Muscle of back (tissue), 13 donors: ENCODE data around the gene M6PR. TPM values are rescaled to one million over a fixed set of nuclear protein-coding genes. Genes with fewer than 3 reads are reported as not detected.

Experiments used
- DNase-seq, 3 donors: peaks; one replicate each; pipeline versions ENCODE4 v3.0.0 to v3.0.0-alpha.2; 2013
- long read RNA-seq, 9 donors: transcript quantifications; one replicate each; lab custom pipeline, GENCODE V29; 2026
- polyA plus RNA-seq, 10 donors: library from polyadenylated mRNA; unstranded; fragments of 120-200 nt; gene quantifications; one replicate each; pipeline ENCODE4 v1.2.1, GENCODE V29; 2013; ENCODE audit not compliant: insufficient read length in 10 of 10

Gene M6PR
- polyA plus RNA-seq: 100 to 1,000 TPM in 9 of 10 donors, 10 to 100 TPM in 1; 92.6 to 120 (median 115) TPM
- long read RNA-seq, donor 1, transcript M6PR-201 (7 exons, 2,756 nt): major isoform, 7 of 14 reads
- long read RNA-seq, donor 1, partial matches to known transcripts: 6 of 14 reads
- long read RNA-seq, donor 1, other reads (novel, unspliced or antisense): 0 of 14 reads
- long read RNA-seq, donor 2, transcript M6PR-201 (7 exons, 2,756 nt): major isoform, 8 of 8 reads
- long read RNA-seq, donor 2, partial matches to known transcripts: 0 of 8 reads
- long read RNA-seq, donor 2, other reads (novel, unspliced or antisense): 0 of 8 reads
- long read RNA-seq, donor 3: 0 reads
- long read RNA-seq, donor 4, transcript M6PR-201 (7 exons, 2,756 nt): major isoform, 11 of 11 reads
- long read RNA-seq, donor 4, partial matches to known transcripts: 0 of 11 reads
- long read RNA-seq, donor 4, other reads (novel, unspliced or antisense): 0 of 11 reads
- long read RNA-seq, donor 5, transcript M6PR-201 (7 exons, 2,756 nt): major isoform, 17 of 18 reads
- long read RNA-seq, donor 5, partial matches to known transcripts: 0 of 18 reads
- long read RNA-seq, donor 5, other reads (novel, unspliced or antisense): 0 of 18 reads
- long read RNA-seq, donor 6, transcript M6PR-201 (7 exons, 2,756 nt): major isoform, 13 of 15 reads
- long read RNA-seq, donor 6, partial matches to known transcripts: 0 of 15 reads
- long read RNA-seq, donor 6, other reads (novel, unspliced or antisense): 0 of 15 reads
- long read RNA-seq, donor 7, transcript M6PR-201 (7 exons, 2,756 nt): major isoform, 9 of 14 reads
- long read RNA-seq, donor 7, partial matches to known transcripts: 5 of 14 reads
- long read RNA-seq, donor 7, other reads (novel, unspliced or antisense): 0 of 14 reads
- long read RNA-seq, donor 8, transcript M6PR-201 (7 exons, 2,756 nt): major isoform, 7 of 7 reads
- long read RNA-seq, donor 8, partial matches to known transcripts: 0 of 7 reads
- long read RNA-seq, donor 8, other reads (novel, unspliced or antisense): 0 of 7 reads
- long read RNA-seq, donor 9, partial matches to known transcripts: 0 of 1 reads
- long read RNA-seq, donor 9, other reads (novel, unspliced or antisense): 0 of 1 reads

DNA sequence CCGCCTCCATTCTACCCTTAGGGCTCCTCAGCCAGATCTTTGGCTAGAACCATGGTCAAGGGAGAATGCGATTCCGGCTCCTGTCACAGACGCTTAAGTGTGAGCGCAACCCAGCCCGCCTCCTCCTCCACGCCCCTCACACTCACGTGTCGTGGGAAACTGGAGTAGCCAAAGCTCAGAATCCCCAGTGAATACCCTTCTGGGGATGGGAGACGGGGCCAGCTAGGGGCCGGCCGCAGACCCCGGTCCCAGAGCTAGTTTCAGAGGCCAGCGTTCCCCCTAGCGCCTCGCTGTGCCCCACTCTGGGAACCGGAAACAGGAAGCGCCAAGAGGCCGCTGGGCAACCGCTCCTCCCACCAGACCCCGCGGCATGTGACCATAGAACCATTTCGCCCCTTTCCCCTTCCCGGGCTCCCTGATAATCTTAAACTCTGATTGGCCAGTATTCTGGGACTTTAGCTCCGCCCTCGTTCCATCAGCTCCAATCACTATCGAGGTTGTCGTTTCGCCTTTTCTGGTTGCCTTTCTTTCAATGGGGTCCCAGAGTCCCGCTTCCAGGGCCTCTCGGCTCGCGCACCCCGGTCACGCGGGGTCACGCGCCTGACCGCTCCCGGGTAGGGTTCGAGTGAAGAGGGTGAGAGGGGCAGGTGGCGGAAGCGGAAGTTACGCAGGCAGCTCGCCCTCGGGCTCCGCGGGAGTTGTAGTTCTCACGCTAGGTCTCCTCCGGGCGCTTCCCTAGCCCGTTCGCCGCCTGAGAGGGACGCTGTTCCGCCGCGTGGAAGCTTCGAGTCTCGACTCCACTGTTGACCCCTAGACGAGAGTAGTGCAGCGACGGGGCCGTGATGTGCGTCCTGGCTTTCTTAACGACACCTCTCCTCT is at the start of gene M6PR:
Gene M6PR (minus strand): TSS at position 304 of the 879 bp plus-strand sequence. CDS start 3,241 bp downstream, outside the sequence.
- DNase-seq: peak; percentile 95 to 99 (median 96)

DNA sequence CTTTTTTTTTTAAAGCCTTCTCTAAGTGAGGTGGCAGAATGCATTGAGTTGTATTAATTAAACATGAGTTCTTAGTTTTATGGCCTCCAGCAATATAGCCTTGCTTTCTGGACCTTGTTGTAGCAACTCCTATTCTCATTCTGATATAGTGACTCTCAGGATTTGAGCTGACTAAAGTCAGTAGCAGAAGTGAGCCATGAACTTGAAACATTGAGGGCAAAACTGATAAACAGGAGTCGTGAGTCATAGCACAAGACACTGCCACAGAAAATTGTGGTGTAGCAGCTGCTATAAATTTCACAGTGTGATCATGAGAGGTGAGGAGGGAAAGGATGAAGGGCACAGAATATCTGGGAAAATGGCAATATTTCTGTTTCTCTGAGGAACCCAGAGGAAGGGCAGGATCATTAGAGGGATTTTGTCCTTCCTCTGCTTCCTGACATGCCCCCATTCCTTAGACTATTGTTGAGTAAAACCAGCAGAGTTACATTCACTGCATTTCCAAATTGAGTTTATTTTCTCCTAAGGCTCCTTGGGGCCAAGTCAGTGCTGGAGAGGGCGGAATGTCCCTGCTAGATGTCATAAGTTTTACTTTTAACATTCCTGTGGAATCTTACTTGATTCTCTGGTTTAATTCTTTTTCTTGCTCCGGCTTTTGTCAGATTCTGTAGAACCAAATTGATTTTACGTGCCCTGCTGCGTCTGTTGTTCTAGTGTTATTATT is 47.4 kb upstream of the M6PR start:
- no peak for DNase-seq

GRCh38 chr12:8995021-8995775 is 45.8 kb upstream of the M6PR start:
- no peak for DNase-seq

- DNase-seq: no peak
These were observed 44.4 kb upstream of the M6PR start for GRCh38 chr12:8993827-8994226.

GRCh38 chr12:8991371-8992345 is 42.2 kb upstream of the M6PR start:
- no peak for DNase-seq

DNA sequence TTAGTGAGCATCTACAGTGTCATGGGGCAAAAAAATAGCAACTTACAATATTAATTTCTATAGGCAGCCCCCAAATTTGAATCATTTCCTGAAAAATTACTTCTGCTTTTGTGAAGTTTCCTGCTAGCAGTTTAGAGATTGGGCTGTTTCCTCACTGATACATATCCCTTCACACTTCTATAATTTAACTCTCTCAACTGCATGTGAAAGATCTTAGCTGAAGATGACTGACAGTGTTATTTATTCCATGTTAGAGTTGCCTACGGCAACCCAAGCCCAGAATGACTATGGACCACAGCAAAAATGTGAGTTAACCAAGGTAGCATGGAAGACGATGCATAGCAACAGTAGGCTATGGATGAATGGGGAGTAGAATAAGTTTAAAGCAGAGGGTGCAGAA is 40.0 kb upstream of the M6PR start, which contains the start of gene KLRG1:
Gene KLRG1 (plus strand): TSS at position 134 of the 400 bp plus-strand sequence. CDS start 90 bp downstream, at position 224.
- no peak for DNase-seq

DNA sequence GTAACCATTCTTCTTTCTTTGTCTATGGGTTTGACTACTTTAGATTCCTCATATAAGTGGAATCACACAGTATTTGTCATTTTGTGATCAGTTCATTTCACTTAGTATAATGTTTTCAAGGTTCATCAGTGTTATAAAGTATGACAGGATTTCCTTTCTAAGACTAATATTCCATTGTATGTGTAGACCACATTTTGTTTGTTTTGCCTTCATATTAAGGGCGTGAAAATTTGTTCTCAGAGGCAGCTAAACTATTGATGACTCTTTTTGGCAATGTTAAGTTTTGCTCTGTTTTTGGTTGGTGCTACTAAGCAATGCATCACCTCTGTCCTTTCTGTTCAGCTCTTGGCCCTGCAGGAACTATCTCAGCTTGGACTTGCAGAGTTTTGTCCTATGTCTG is 38.2 kb upstream of the M6PR start:
- DNase-seq: no peak

DNA sequence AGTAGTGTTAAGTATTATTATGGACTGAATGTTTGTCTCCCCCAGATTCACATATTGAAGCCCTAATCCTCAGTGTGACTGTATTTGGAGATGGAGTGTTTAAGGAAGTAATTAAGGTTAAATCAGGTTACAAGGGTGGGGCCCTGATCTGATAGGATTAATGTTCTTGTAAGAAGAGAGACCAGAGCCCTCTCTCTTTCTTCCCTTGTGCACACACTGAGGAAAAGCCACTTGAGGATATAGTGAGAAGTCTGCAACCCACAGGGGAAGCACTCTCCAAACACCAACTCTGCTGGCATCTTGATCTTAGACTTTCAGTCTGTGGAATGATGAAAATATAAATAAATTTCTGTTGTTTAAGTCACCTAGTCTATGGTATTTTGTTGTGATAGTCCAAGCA is 37.7 kb upstream of the M6PR start:
- no peak for DNase-seq

DNA sequence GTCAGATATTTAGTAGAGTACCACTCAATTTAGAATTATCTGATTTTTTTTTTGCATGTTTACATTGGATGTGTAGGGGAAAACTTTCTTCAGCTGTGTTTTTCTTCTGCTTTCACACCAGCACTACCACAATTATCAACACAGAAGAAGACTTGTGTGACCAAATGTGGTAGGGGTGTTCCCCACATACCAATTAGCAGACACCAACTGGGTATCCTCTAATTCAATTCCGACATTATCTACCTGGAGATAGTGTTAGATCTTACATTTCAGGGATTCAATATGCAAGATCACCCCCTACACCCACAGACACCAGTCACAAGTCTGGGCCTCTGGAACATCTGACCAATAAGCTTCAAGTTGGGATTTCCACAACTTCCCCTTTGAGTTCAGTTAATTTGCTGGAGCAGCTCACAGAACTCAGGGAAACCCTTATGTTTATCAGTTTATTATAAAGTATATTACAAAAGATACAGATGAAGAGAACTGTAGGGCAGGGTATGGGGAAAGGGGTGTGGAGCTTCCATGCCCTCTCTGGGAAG is 35.8 kb upstream of the M6PR start:
- no peak for DNase-seq

DNA sequence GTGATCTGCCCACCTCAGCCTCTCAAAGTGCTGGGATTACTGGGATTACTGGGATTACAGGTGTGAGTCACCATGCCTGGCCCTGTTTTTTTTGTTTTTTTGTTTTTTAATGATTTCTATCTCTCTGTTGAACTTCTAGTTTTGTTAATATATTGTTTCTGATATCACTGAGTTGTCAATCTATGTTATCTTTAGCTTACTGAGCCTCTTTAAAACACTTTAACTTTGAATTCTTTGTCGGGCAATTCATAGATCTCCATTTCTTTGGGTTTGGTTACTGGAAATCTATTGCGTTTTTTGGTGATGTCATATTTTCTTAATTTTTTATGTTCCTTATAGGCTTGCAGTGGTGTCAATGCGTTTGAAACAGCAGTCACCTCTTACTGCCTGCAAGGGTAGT is 30.7 kb upstream of the M6PR start:
- DNase-seq: no peak

GRCh38 chr12:8970432-8970831 is 21.0 kb upstream of the M6PR start:
- no peak for DNase-seq

- DNase-seq: no peak
These were observed 20.5 kb upstream of the M6PR start for GRCh38 chr12:8969861-8970411.

- no peak for DNase-seq
These were observed 19.3 kb upstream of the M6PR start for GRCh38 chr12:8968761-8969160.

DNA sequence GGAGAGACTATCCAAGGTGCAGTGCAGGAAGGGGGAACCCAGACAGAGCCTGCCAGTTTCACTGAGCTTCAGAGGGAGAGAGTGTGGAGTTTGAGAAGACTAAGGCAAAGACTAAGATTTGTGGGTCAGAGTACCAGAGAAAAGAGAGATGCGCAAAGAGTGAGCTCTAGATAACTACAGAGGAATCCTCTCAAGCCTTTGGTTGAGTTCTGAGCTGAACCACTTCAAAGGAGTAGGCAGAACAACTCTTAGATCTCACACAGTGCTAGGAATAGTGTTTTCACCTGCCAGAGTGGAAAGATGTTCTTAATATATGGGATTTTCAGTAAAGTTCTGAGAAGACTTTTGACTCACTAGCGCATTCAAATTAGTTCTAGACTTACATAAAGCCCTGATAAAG is 10.7 kb upstream of the M6PR start:
- no peak for DNase-seq

GRCh38 chr12:8958066-8958465 is 8.6 kb upstream of the M6PR start:
- DNase-seq: no peak

- no peak for DNase-seq
These were observed 8.1 kb upstream of the M6PR start for GRCh38 chr12:8957561-8957960.

DNA sequence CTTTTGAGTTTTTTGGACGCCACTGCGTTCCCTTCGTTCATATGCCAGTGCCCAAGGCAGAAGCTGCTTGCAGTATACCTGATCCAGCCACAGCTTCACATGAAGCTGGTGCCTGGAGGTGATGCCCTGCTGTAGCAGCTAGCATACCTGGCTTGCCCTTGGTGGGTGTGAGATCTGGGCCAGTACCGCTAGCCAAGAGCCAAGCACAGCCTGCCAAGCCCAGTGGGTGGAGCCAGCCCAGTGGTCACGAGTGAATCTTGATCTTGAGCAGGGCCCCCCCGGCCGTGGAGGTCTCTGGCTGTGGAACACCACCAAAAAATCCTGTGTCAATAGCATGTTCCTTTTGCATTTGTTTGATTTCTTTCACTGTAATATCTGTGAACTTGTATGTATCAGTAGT is 7.3 kb upstream of the M6PR start:
- DNase-seq: no peak

DNA sequence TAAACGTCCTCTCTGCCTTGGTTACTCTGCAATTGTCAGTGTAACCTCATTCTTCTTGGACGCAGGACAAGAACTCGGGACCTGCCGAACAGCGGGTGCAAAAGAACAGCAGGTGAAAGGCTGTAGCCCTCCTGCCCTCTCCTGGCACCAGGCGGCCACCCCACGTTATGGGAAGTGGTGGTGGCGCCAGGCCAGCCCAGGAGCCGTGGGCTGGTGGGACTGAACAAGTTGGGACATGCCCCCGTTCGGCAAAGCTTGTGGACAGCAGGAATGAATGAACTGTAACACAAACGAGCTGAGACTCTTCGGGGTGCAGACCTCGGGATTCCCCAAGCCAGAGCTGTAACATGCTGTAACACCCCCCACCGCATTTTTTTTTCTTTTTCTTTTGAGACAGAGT is 6.6 kb upstream of the M6PR start:
- DNase-seq: no peak
